Measurements from ENCODE around the gene KLRK1.

- TF ChIP-seq POLR2A (IDR thresholded peaks at IDR 0.05) (no peak), CTCF (IDR thresholded peaks at IDR 0.05) (no peak)
Measured at GRCh38 chr12:10361622-10362021, 28.2 kb downstream of the KLRK1 start.

Data from adrenal gland (tissue), 5 donors.